DND-41 (cell line): ENCODE data around the gene PACS1.

Experiments used
- EZH2 ChIP-seq: IDR thresholded peaks from 3 replicates; pipeline ENCODE4 v1.6.1; 2012; ENCODE audit warnings: borderline replicate concordance, low read depth, mild to moderate bottlenecking, moderate library complexity, low read length, inconsistent platforms; ENCODE audit not compliant: severe bottlenecking
- TF ChIP-seq, protein P1 (sequence below): IDR thresholded peaks from 2 replicates; pipeline ENCODE4 v1.5.1; 2012; ENCODE audit warnings: borderline replicate concordance, low read length, moderate library complexity, mild to moderate bottlenecking; ENCODE audit not compliant: poor library complexity, severe bottlenecking; ENCODE audit errors: extremely low read depth

DNA sequence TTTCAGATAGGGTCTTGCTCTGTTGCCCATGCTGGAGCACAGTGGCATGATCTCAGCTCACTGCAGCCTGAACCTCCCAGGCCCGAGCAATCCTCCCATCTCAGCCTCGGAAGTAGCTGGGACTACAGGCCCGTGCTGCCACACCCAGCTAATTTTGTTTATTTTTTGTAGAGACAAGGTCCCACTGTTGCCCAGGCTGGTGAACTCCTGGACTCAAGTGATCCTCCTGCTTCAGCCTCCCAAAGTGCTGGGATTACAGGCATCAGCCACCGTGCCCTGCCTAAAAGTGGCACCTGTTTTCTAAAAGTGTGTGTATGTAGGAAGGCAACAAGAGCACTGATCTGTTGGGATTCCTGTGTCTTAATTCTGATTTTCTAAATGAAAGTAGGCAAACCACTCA is 20.2 kb downstream of the PACS1 start:
- TF ChIP-seq, protein P1, sequence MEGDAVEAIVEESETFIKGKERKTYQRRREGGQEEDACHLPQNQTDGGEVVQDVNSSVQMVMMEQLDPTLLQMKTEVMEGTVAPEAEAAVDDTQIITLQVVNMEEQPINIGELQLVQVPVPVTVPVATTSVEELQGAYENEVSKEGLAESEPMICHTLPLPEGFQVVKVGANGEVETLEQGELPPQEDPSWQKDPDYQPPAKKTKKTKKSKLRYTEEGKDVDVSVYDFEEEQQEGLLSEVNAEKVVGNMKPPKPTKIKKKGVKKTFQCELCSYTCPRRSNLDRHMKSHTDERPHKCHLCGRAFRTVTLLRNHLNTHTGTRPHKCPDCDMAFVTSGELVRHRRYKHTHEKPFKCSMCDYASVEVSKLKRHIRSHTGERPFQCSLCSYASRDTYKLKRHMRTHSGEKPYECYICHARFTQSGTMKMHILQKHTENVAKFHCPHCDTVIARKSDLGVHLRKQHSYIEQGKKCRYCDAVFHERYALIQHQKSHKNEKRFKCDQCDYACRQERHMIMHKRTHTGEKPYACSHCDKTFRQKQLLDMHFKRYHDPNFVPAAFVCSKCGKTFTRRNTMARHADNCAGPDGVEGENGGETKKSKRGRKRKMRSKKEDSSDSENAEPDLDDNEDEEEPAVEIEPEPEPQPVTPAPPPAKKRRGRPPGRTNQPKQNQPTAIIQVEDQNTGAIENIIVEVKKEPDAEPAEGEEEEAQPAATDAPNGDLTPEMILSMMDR: no peak
- TF ChIP-seq EZH2: no peak
